ENCODE results near the gene UBE2E3.
"Not testable (repeated sequence)": the region's sequence is repeated elsewhere in the genome, so short reads cannot be mapped to it uniquely, and the experiment has no call there.

UBE2E3 gene

GRCh38 chr2:181025004-181025403 lies 44.6 kb downstream of the UBE2E3 start:
- TF ChIP-seq CTCF (conservative IDR thresholded peaks at IDR 0.05; ENCODE audit: low read length): no peak
- no peak overlapping the region for H3K4me3 ChIP-seq (ENCODE audit: low read length)
- no peak for DNase-seq (ENCODE audit: low read depth)

GRCh38 chr2:181036445-181036844 lies 56.0 kb downstream of the UBE2E3 start:
- DNase-seq (ENCODE audit: low read depth): no peak
- no peak for TF ChIP-seq CTCF (conservative IDR thresholded peaks at IDR 0.05; ENCODE audit: low read length)
- H3K4me3 ChIP-seq (ENCODE audit: low read length): no peak overlapping the region

GRCh38 chr2:181036848-181037603 lies 56.6 kb downstream of the UBE2E3 start:
- DNase-seq (ENCODE audit: low read depth): peak; percentile 85
- H3K4me3 ChIP-seq (ENCODE audit: low read length): no peak overlapping the region
- no peak for TF ChIP-seq CTCF (conservative IDR thresholded peaks at IDR 0.05; ENCODE audit: low read length)

GRCh38 chr2:181037922-181038321 lies 57.5 kb downstream of the UBE2E3 start:
- DNase-seq (ENCODE audit: low read depth): no peak
- no peak for TF ChIP-seq CTCF (conservative IDR thresholded peaks at IDR 0.05; ENCODE audit: low read length)
- H3K4me3 ChIP-seq (ENCODE audit: low read length): no peak overlapping the region

GRCh38 chr2:181038796-181039195 lies 58.4 kb downstream of the UBE2E3 start:
- DNase-seq (ENCODE audit: low read depth): no peak
- no peak for TF ChIP-seq CTCF (conservative IDR thresholded peaks at IDR 0.05; ENCODE audit: low read length)
- no peak overlapping the region for H3K4me3 ChIP-seq (ENCODE audit: low read length)

GRCh38 chr2:181040839-181041238 lies 60.4 kb downstream of the UBE2E3 start:
- not testable (repeated sequence) for H3K4me3 ChIP-seq (ENCODE audit: low read length); DNase-seq (ENCODE audit: low read depth)

- no peak for TF ChIP-seq CTCF (conservative IDR thresholded peaks at IDR 0.05; ENCODE audit: low read length)
- no peak overlapping the region for H3K4me3 ChIP-seq (ENCODE audit: low read length)
- DNase-seq (ENCODE audit: low read depth): no peak
Observed at GRCh38 chr2:181041661-181042060, 61.3 kb downstream of the UBE2E3 start.

All from AG10803 (cell line).